ENCODE data around the gene INSYN2B. TPM values are rescaled to one million over a fixed set of nuclear protein-coding genes. Genes with fewer than 3 reads are reported as not detected.

Gene INSYN2B
- total RNA-seq, 4 donors from 2014 or later: not detected

DNA sequence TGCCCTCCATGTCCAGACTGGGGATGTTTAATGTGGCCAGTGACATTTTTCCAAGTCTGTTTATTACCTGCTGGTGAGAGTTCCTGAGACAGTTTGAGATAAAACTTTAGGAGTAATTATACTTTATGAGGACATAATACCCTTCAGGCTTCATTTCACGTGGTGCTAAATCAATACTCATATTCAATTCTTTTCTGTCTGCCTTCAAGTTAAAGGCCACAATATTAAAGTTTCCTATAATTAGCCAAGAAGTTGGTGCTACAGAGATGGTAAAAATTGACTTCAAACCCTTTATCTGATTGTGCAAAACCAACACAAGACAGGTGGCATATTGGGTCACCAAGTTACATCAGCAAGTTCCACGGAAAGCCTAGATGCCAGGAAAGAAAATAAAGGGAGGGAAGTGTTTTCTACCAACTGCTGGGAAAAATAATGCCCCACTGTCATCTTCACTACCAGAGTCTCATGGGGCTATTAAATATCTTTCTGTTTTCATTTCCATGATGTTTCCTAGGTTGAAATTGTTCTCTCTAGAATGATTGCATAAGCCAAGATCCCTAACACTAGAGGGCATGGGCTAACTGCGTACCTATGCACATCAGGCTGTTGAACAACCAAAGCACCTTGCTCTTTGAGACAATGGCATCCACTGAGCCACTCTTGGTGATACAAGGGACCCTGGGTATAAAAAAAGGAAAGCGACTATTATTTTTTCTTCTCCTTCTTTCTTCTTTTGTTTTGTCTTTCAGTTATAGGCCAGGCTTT lies 68.7 kb downstream of the INSYN2B start:
- TF ChIP-seq, protein P1, sequence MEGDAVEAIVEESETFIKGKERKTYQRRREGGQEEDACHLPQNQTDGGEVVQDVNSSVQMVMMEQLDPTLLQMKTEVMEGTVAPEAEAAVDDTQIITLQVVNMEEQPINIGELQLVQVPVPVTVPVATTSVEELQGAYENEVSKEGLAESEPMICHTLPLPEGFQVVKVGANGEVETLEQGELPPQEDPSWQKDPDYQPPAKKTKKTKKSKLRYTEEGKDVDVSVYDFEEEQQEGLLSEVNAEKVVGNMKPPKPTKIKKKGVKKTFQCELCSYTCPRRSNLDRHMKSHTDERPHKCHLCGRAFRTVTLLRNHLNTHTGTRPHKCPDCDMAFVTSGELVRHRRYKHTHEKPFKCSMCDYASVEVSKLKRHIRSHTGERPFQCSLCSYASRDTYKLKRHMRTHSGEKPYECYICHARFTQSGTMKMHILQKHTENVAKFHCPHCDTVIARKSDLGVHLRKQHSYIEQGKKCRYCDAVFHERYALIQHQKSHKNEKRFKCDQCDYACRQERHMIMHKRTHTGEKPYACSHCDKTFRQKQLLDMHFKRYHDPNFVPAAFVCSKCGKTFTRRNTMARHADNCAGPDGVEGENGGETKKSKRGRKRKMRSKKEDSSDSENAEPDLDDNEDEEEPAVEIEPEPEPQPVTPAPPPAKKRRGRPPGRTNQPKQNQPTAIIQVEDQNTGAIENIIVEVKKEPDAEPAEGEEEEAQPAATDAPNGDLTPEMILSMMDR (IDR thresholded peaks at IDR 0.05): no peak
- no peak for TF ChIP-seq POLR2A (IDR thresholded peaks at IDR 0.05)
- no peak for TF ChIP-seq EP300 (IDR thresholded peaks at IDR 0.05)
- TF ChIP-seq POLR2AphosphoS5 (IDR thresholded peaks at IDR 0.05): no peak
- no peaks in the 10 kb centered on the region for H3K9me3 ChIP-seq
- no peaks in the 10 kb centered on the region for H3K27me3 ChIP-seq
- H3K36me3 ChIP-seq: no peaks in the 10 kb centered on the region
- H3K4me3 ChIP-seq: no peak overlapping the region
- no peak overlapping the region for H3K27ac ChIP-seq
- H3K4me1 ChIP-seq: no peaks in the 10 kb centered on the region
- WGBS, 2 donors (ENCODE audit: low coverage in 1 of 2): 79 to 84% methylated on average over 3 to 4 of the region's 4 CpGs
- no peak for ATAC-seq

DNA sequence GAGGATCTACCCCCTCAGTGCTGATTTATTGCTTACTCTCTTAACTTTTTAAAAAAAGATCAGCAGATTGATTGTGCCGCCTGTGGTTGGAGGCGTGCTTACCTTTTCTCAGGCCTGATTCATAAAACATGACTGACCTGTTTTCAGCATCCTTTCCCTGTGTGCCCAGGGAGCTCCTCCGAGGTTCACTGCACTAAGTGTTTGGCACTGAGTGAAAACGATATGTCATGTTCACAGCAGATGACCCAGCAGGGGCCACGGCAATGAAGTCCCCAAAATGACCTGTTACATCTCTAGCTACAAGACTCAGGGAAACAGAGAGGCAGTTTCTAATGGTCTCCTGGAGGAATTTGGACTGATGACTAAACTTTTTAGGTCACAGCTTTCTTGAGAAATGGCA lies 69.9 kb downstream of the INSYN2B start:
- H3K36me3 ChIP-seq: no peaks in the 10 kb centered on the region
- no peaks in the 10 kb centered on the region for H3K27me3 ChIP-seq
- H3K9me3 ChIP-seq: no peaks in the 10 kb centered on the region
- H3K27ac ChIP-seq: no peak overlapping the region
- TF ChIP-seq, protein P1 (IDR thresholded peaks at IDR 0.05): no peak
- TF ChIP-seq POLR2AphosphoS5 (IDR thresholded peaks at IDR 0.05): no peak
- TF ChIP-seq EP300 (IDR thresholded peaks at IDR 0.05): no peak
- no peak for TF ChIP-seq POLR2A (IDR thresholded peaks at IDR 0.05)
- no peak for ATAC-seq
- no peaks in the 10 kb centered on the region for H3K4me1 ChIP-seq
- WGBS, 2 donors (ENCODE audit: low coverage in 1 of 2): 79% methylated on average over 5 of the region's 5 CpGs; no CpG with 5 or more reads in 1 of the 2 donors
- H3K4me3 ChIP-seq: no peak overlapping the region

DNA sequence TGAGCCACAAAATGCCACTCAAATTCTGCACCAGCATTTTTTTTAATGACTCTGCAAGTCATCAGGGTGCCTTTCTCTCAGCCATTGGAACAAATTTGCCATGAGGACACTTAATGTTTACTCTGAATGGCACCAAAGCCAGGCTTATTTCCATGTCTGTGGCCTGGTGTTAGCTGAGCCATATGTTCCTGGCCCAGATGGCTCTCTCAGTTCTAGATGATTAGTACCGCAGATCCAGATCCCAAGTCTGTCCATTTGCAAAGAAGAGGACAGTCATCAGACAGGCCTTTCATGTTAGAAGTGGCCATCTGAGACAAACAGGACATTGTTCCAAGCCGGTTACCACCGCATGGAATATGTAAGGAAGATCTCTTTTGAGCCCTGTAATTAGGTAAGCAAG lies 70.3 kb downstream of the INSYN2B start:
- TF ChIP-seq POLR2A (IDR thresholded peaks at IDR 0.05) (no peak), EP300 (IDR thresholded peaks at IDR 0.05) (no peak), POLR2AphosphoS5 (IDR thresholded peaks at IDR 0.05) (no peak)
- TF ChIP-seq, protein P1 (IDR thresholded peaks at IDR 0.05): no peak
- 40 to 96% methylated on average over 1 to 3 of the region's 3 CpGs for WGBS, 2 donors (ENCODE audit: low coverage in 1 of 2)
- ATAC-seq: no peak
- Histone ChIP-seq H3K9me3 (no peaks in the 10 kb centered on the region), H3K27ac (no peak overlapping the region), H3K36me3 (no peaks in the 10 kb centered on the region), H3K4me3 (no peak overlapping the region), H3K27me3 (no peaks in the 10 kb centered on the region), H3K4me1 (no peaks in the 10 kb centered on the region)

DNA sequence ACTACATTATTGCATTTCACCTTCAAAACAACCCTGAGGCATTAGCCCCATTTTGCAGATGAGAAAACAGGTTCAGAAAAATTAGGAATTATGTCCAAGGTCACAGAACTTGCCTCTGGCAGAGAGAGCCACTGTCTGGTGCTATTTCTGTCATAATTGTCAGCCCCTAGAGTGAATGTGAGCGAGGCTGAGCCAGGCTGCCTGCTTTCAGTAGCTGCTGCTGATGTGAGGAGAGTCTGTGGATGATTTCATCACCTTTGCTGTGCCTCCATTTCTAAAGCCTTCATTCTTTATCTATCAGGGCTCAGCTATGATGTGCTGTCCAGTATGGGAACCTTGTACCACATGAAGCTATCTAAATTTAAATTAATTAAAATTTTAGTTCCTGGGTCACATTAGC lies 71.4 kb downstream of the INSYN2B start:
- WGBS, 2 donors (ENCODE audit: low coverage in 1 of 2): 50 to 83% methylated on average over 1 of the region's 1 CpG

More for the DNA sequence above, 71.4 kb downstream of the INSYN2B start:
- Histone ChIP-seq H3K9me3 (no peaks in the 10 kb centered on the region), H3K4me3 (no peak overlapping the region), H3K27ac (no peak overlapping the region), H3K36me3 (no peaks in the 10 kb centered on the region), H3K27me3 (no peaks in the 10 kb centered on the region), H3K4me1 (no peaks in the 10 kb centered on the region)
- TF ChIP-seq POLR2AphosphoS5 (IDR thresholded peaks at IDR 0.05) (no peak), POLR2A (IDR thresholded peaks at IDR 0.05) (no peak), EP300 (IDR thresholded peaks at IDR 0.05) (no peak)
- TF ChIP-seq, protein P1 (IDR thresholded peaks at IDR 0.05): no peak
- no peak for ATAC-seq

Measured in gastroesophageal sphincter (tissue), 4 donors.